Keratinocyte (primary cell): ENCODE results near the gene CAMK2D.

ENCODE experiments used
- EZH2 ChIP-seq: IDR thresholded peaks from one replicate; pipeline ENCODE4 v1.6.1; 2012; ENCODE audit warnings: inconsistent platforms, mild to moderate bottlenecking, low read length, moderate library complexity
- TF ChIP-seq, protein P1 (sequence below), 3 experiments: IDR thresholded peaks in 1 of 3; conservative IDR thresholded peaks in 1 of 3; optimal IDR thresholded peaks in 1 of 3; 2 replicates in 2 of 3; 3 replicates in 1 of 3; pipeline versions ENCODE3 to v1.5.1; 2011; ENCODE audit warnings: low read length in 3 of 3, mild to moderate bottlenecking in 3 of 3, moderate library complexity in 2 of 3, control low read depth in 1 of 3, inconsistent platforms in 1 of 3; ENCODE audit not compliant: insufficient read depth in 2 of 3; ENCODE audit errors: extremely low read depth in 1 of 3

GRCh38 chr4:113636438-113636818, 125.1 kb downstream of the CAMK2D start:
- no peak for TF ChIP-seq EZH2
- TF ChIP-seq, protein P1, sequence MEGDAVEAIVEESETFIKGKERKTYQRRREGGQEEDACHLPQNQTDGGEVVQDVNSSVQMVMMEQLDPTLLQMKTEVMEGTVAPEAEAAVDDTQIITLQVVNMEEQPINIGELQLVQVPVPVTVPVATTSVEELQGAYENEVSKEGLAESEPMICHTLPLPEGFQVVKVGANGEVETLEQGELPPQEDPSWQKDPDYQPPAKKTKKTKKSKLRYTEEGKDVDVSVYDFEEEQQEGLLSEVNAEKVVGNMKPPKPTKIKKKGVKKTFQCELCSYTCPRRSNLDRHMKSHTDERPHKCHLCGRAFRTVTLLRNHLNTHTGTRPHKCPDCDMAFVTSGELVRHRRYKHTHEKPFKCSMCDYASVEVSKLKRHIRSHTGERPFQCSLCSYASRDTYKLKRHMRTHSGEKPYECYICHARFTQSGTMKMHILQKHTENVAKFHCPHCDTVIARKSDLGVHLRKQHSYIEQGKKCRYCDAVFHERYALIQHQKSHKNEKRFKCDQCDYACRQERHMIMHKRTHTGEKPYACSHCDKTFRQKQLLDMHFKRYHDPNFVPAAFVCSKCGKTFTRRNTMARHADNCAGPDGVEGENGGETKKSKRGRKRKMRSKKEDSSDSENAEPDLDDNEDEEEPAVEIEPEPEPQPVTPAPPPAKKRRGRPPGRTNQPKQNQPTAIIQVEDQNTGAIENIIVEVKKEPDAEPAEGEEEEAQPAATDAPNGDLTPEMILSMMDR (optimal IDR thresholded peaks at IDR 0.05 in 1 of 3, IDR thresholded peaks at IDR 0.05 in 1 of 3, conservative IDR thresholded peaks at IDR 0.05 in 1 of 3; ENCODE audit: extremely low read depth in 1 of 3, insufficient read depth in 2 of 3, low read length in 3 of 3) = no peak
